Skeletal muscle satellite cell (primary cell): ENCODE measurements around the gene MAB21L3. TPM values are rescaled to one million over a fixed set of nuclear protein-coding genes. Genes with fewer than 3 reads are reported as not detected.
A peak's percentile ranks its signal among the peaks of the same experiment; 100 is the strongest.

Experiments used
- H3K27me3 ChIP-seq: 2 replicates; pipeline ENCODE4 v1.7.0; 2013; ENCODE audit warnings: low read length; ENCODE audit not compliant: control insufficient read depth, insufficient read depth
- H3K36me3 ChIP-seq: 2 replicates; pipeline ENCODE4 v1.7.0; 2013; ENCODE audit warnings: mild to moderate bottlenecking, control low read depth, low read length; ENCODE audit not compliant: insufficient read depth
- H3K4me1 ChIP-seq: 2 replicates; pipeline ENCODE4 v1.7.0; 2013; ENCODE audit warnings: low read length; ENCODE audit not compliant: control insufficient read depth, insufficient read depth
- H3K4me2 ChIP-seq: 2 replicates; pipeline ENCODE4 v1.7.0; 2013; ENCODE audit warnings: mild to moderate bottlenecking, low read length
- H3K4me3 ChIP-seq: 2 replicates; pipeline ENCODE4 v1.7.0; 2013; ENCODE audit warnings: low read length
- H3K9ac ChIP-seq: 2 replicates; pipeline ENCODE4 v1.7.0; 2013; ENCODE audit warnings: mild to moderate bottlenecking, low read depth, low read length, moderate library complexity
- H3K9me3 ChIP-seq: replicated peaks from 2 replicates; pipeline ENCODE4 v1.7.0; 2013; ENCODE audit warnings: mild to moderate bottlenecking, control low read depth, low read length
- total RNA-seq: library from RNA; depleted of rRNA; stranded (reverse); fragments of >200 nt; gene quantifications from 2 replicates; pipeline ENCODE4 v1.2.3, GENCODE V29; 2012; rRNA removed

MAB21L3 gene
- total RNA-seq: under 0.01 TPM in 2 replicates

DNA sequence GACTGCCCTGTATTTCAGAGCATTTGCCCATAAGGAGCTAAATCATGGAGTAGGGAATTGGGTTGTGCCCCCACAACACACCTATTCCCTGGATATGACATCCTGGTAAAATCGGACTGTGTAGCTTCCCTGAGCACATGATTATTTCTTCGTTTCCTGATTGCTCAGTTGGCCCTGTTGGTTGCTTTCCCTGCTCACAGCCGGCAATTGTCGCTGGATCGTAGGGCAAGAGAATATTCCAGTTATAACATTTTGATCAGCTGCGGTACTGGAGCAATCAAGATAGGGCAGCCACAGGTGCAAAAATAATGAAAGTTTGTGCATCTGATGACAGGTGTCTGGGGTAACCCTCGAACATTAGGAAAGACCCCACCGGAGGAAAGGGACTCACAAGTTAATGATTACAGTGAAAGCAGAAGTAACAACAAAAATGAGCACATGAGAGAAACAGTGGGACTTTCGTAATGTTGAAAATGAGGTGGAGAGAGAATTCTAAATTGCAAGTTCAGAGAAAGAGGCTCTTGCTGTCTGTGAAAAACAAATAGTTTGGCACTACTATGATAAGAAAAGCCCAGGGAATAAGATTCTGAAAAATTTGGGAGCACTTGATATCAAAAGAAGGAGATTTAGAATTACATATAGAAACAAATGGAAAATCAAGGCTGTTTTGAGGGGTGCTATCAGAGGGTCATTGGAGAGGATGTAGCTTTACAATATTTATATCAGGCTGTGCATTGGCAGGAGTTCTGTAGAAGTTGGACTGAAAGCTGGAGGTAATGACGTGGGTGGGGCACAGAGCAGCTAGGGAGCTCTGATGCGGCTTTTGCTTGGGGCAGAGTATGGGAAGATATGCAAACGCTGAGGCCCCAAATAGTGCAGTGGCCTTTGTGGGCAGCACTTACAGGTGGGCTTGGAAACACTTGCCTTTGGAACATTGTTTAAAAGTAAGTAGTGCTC, at the start of gene MAB21L3:
Gene MAB21L3, plus strand, starts transcription at position 833 of the 957 bp plus-strand sequence. CDS start 1,217 bp downstream, outside the sequence.
- Histone ChIP-seq H3K9me3 (no peaks in the 10 kb centered on the region), H3K4me2 (no peak within 1 kb of the TSS), H3K9ac (no peak within 1 kb of the TSS), H3K36me3 (no peaks in the 10 kb centered on the region), H3K4me3 (no peak within 1 kb of the TSS), H3K27me3 (no peaks in the 10 kb centered on the region), H3K4me1 (peaks cover 11% of the 10 kb centered on the region)

DNA sequence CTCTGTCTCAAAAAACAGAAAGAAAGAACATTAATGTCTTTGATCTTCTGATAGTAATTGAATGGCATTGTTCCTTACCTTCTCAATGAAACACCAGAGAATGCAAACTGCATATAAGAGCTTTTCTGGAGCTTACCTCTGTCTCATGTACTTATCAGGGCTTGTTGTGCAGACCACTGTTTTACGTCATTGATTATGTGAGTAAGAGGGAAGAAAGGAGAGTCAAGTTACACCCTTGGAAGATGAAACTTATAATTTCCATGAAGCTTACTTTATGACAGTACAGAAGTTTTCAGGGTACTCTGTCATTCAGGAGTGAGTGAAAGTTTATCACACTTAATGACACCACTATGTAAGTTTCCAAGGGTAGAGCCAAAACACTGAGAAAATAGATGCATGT, 49.0 kb upstream of the MAB21L3 start:
- no peak overlapping the region for H3K9ac ChIP-seq
- H3K4me2 ChIP-seq: no peak overlapping the region
- H3K27me3 ChIP-seq: no peaks in the 10 kb centered on the region
- no peaks in the 10 kb centered on the region for H3K36me3 ChIP-seq
- peaks cover 12% of the 10 kb centered on the region for H3K4me1 ChIP-seq
- H3K4me3 ChIP-seq: no peak overlapping the region
- H3K9me3 ChIP-seq: no peaks in the 10 kb centered on the region

DNA sequence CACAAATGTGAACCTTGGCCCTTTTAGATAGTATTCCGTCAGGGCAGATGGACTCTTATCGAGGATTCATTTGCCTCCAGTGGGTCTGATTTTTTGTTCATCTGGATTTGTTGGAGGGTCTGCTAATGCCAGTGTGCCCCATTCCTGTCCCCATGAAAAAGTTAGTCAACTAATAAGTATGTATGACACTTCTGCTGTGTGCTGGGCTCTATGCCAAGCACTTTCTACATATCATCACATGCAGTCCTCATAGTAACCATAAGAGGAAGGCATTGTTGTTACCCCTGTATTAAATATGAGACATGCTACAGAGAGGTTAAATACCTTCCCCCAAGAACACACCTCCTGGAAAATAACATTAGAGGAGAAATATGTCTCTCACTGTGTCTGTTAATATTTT, 46.6 kb upstream of the MAB21L3 start:
- Histone ChIP-seq H3K4me3 (no peak overlapping the region), H3K9me3 (no peaks in the 10 kb centered on the region), H3K27me3 (no peaks in the 10 kb centered on the region), H3K9ac (no peak overlapping the region), H3K4me1 (peaks cover 26% of the 10 kb centered on the region), H3K36me3 (no peaks in the 10 kb centered on the region), H3K4me2 (no peak overlapping the region)

DNA sequence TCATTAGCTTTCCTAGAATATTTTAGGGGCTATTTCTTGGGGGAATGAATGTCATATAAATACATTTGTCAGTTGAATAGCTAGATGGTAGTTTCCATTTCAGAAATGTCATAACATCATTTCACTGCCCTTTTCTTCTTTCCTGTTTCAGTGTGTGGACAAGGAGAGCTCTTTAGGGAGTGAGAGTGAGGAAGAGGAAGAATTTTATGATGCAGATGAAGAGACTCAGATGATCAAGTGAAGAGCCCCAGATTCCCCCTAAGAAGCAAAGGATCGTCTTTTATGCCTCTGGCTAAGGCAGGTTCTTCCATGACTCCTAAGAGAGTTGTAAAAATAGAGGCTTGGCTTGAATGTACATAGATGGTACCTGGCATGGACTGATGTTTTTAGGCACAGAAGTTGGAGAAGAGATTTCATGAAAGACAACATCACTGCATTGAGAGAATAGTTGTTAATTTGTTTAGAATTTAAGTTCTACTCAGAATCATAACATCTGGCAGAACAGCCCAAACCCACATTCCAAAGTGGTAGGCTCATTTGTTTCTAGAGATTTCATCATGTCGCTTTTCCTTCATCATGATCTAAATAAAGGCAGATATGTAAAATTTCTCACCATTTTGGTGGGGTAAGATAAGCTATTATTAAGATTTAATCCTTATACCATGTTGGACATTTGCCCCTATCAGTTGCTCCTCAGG, 44.2 kb upstream of the MAB21L3 start:
- Histone ChIP-seq H3K36me3 (no peaks in the 10 kb centered on the region), H3K4me2 (peak overlapping the region; percentile 70), H3K4me3 (peak overlapping the region; percentile 29), H3K9me3 (no peaks in the 10 kb centered on the region), H3K4me1 (peaks cover 26% of the 10 kb centered on the region), H3K27me3 (no peaks in the 10 kb centered on the region), H3K9ac (peak overlapping the region; percentile 72)

DNA sequence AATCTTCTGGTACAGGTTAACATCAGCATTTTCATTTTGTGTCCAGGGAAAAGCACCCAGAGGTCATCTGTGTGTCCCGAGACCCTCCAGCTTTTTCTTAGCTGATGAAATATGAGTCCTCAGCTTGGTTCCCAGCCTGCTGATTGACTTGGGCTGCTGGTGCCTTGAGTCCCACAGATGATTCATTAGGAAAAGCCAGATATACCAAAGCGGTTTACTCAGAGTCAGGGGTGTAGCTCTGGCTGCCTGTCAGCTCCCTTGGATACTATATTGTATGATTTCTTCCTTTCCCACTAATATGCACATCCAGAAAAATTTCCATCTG, 43.7 kb upstream of the MAB21L3 start:
- no peaks in the 10 kb centered on the region for H3K36me3 ChIP-seq
- no peaks in the 10 kb centered on the region for H3K27me3 ChIP-seq
- H3K4me1 ChIP-seq: peaks cover 26% of the 10 kb centered on the region
- H3K4me2 ChIP-seq: peak overlapping the region; percentile 70
- H3K4me3 ChIP-seq: peak overlapping the region; percentile 29
- no peaks in the 10 kb centered on the region for H3K9me3 ChIP-seq
- H3K9ac ChIP-seq: peak overlapping the region; percentile 72

DNA sequence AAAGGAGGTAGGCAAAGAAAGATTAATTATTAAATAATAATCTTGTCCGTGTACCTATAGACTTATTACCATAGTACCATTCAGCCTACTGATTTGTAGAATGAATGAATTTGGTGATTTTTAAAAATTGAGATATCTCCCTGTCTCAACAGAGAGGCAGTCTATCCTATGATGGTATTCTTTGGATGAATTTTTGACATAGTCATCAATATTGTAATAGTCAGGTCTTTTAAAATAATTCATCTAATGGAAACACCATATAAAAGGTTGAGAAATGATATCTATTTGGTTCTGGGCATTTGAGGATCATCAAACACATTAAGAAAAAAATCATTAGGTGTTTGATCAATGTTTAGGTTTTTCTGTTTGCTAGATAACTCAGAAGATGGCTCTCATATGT, 35.6 kb upstream of the MAB21L3 start:
- H3K4me2 ChIP-seq: no peak overlapping the region
- H3K36me3 ChIP-seq: no peaks in the 10 kb centered on the region
- no peaks in the 10 kb centered on the region for H3K9me3 ChIP-seq
- no peak overlapping the region for H3K4me3 ChIP-seq
- no peaks in the 10 kb centered on the region for H3K27me3 ChIP-seq
- no peaks in the 10 kb centered on the region for H3K4me1 ChIP-seq
- H3K9ac ChIP-seq: no peak overlapping the region

DNA sequence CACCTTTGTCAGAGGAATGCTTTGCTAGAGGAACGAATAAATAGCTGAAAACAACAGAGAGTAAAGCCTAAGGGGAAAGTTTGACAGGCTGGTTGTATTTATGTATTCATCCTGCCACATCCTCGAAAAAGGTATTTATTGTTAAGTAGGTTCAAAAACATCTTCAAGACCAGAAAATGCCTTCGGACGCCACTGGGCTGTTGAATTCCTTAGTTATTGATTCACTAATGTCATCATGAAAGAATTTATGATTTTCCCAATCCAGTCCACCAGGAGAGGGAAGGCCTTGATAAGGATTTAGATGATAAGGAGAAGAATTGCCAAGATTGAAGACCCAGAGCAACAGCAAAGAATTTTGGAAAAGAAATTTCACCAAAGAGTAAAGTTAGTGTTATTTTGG, 35.2 kb upstream of the MAB21L3 start:
- Histone ChIP-seq H3K9me3 (no peaks in the 10 kb centered on the region), H3K36me3 (no peaks in the 10 kb centered on the region), H3K4me2 (no peak overlapping the region), H3K27me3 (no peaks in the 10 kb centered on the region), H3K4me1 (no peaks in the 10 kb centered on the region), H3K4me3 (no peak overlapping the region), H3K9ac (no peak overlapping the region)

DNA sequence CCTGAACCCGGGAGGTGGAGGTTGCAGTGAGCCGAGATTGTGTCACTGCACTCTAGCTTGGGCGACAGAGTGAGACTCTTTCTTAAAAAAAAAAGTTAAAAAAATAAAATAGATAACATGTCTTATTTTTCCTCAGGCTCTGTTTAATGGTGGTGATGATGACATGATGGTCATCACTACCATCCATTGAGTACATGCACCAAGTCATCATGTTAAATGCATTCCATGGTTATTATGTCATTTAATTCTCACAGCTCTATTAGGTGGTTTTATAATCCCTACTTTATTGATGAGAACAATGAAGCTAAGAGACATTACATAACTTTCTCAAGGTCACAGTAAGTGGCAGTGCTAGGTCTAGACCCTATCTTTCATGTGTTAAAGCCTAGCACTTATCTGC, 34.4 kb upstream of the MAB21L3 start:
- Histone ChIP-seq H3K4me2 (no peak overlapping the region), H3K36me3 (no peaks in the 10 kb centered on the region)

DNA sequence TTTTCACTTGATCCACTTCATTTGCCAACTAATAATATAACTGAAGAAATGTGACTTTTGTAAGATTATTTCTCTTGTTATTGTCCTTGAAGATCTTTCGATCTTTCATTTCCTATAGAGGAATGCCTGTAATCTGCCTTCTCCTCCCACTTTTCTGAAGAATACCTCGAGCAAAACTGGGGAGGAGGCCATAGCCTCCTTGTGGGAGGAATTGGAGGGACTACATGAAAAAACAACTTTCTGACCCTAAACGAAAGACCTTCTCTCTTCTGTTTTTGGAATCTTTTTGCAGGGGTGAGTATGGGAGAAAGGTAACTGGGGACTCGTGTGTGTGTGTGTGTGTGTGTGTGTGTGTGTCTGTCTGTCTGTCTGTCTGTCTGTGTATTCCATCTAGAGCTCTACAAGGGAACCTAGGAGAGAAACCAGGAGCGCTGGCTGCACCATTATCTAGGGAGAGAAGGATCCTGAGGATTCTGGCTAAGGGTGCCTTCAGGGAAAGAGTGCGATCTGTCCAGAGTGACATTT, 32.4 kb upstream of the MAB21L3 start:
- Histone ChIP-seq H3K9ac (no peak overlapping the region), H3K27me3 (no peaks in the 10 kb centered on the region), H3K9me3 (no peaks in the 10 kb centered on the region), H3K4me3 (no peak overlapping the region), H3K4me1 (no peaks in the 10 kb centered on the region), H3K36me3 (no peaks in the 10 kb centered on the region), H3K4me2 (no peak overlapping the region)

More for the DNA sequence above, 34.4 kb upstream of the MAB21L3 start:
- Histone ChIP-seq H3K27me3 (no peaks in the 10 kb centered on the region), H3K4me1 (no peaks in the 10 kb centered on the region), H3K9me3 (no peaks in the 10 kb centered on the region), H3K4me3 (no peak overlapping the region), H3K9ac (no peak overlapping the region)

DNA sequence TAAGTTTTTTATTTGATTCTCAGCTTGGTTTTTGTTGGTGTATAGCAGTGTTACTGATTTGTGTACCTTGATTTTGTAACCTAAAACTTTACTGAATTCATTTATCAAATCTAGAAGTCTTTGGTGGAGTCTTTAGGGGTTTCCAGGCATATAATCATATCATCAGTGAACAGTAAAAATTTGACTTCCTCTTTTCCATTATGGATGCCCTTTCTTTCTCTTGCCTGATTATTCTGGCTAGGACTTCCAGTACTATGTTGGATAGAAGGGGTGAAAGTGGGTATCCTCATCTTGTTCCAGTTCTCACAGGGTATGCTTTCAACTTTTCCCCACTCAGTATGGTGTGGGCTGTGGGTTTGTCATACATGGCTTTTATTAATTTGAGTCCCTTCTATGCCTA, 23.6 kb upstream of the MAB21L3 start:
- no peaks in the 10 kb centered on the region for H3K27me3 ChIP-seq
- no peak overlapping the region for H3K4me2 ChIP-seq
- H3K36me3 ChIP-seq: no peaks in the 10 kb centered on the region
- H3K9ac ChIP-seq: no peak overlapping the region
- no peaks in the 10 kb centered on the region for H3K4me1 ChIP-seq
- H3K4me3 ChIP-seq: no peak overlapping the region
- H3K9me3 ChIP-seq: no peaks in the 10 kb centered on the region

DNA sequence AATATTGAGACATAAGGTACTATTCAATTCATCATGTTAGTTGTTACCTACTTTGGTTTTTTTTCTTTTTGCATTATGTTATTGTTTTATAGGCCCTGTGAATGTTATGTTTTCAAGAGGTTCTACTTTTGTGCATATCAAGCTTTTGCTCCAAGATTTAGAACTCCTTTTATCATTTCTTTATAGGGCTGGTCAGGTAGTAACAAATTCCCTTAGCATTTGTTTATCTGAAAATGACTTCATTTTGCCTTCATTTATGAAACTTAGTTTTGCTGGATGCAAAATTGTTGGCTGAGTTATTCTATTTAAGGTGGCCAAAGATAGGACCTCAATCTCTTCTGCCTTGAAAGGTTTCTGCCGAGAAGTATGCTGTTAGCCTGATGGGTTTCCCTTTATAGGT, 21.3 kb upstream of the MAB21L3 start:
- Histone ChIP-seq H3K4me1 (no peaks in the 10 kb centered on the region), H3K4me3 (no peak overlapping the region), H3K9me3 (no peaks in the 10 kb centered on the region), H3K27me3 (no peaks in the 10 kb centered on the region), H3K36me3 (no peaks in the 10 kb centered on the region), H3K9ac (no peak overlapping the region), H3K4me2 (no peak overlapping the region)
